Keratinocyte (primary cell): ENCODE results near the gene LRRIQ3. TPM values are rescaled to one million over a fixed set of nuclear protein-coding genes. Genes with fewer than 3 reads are reported as not detected.

Experiments used
- DNase-seq: peaks from one replicate; pipeline ENCODE4 v3.0.0-alpha.2; 2011; ENCODE audit warnings: low read depth, missing footprints, low spot score
- FAIRE-seq: peaks from 2 replicates; lab custom pipeline; 2011; peaks lifted over from hg19 to GRCh38; lab: Jason Lieb, UNC
- H2AFZ ChIP-seq: 2 replicates; pipeline ENCODE4 v1.6.0; 2012; ENCODE audit warnings: low read length, control low read depth, inconsistent platforms; ENCODE audit not compliant: control insufficient read depth
- H3K27ac ChIP-seq: 2 replicates; pipeline ENCODE4 v1.5.1; 2011; ENCODE audit warnings: low read length; ENCODE audit not compliant: control insufficient read depth, insufficient read depth
- H3K27me3 ChIP-seq: 3 replicates; pipeline ENCODE4 v1.6.0; 2011; ENCODE audit warnings: low read length; ENCODE audit not compliant: control insufficient read depth, insufficient read depth; ENCODE audit errors: extremely low read depth
- H3K36me3 ChIP-seq, 2 experiments: 2 replicates in 1 of 2; 3 replicates in 1 of 2; pipeline ENCODE4 v1.5.1; 2011; ENCODE audit warnings: low read length in 2 of 2, mild to moderate bottlenecking in 1 of 2; ENCODE audit not compliant: control insufficient read depth in 2 of 2, insufficient read depth in 2 of 2; ENCODE audit errors: extremely low read depth in 1 of 2
- H3K4me1 ChIP-seq: 3 replicates; pipeline ENCODE4 v1.5.1; 2011; ENCODE audit warnings: low read length; ENCODE audit not compliant: control insufficient read depth, insufficient read depth; ENCODE audit errors: extremely low read depth
- H3K4me2 ChIP-seq: 3 replicates; pipeline ENCODE4 v1.6.0; 2011; ENCODE audit warnings: low read depth, low read length; ENCODE audit not compliant: control insufficient read depth, insufficient read depth; ENCODE audit errors: extremely low read depth
- H3K4me3 ChIP-seq, 3 experiments: fragments of 200-600 bp in 1 of 3; sonication (generic) in 1 of 3; 2 replicates in 2 of 3; 3 replicates in 1 of 3; pipeline ENCODE4 v1.5.1; 2011 to 2016; ENCODE audit warnings: low read length in 3 of 3, mild to moderate bottlenecking in 3 of 3, control low read depth in 2 of 3, inconsistent platforms in 1 of 3, low read depth in 1 of 3, mixed read lengths in 1 of 3, mixed run types in 1 of 3, moderate library complexity in 1 of 3; ENCODE audit not compliant: control insufficient read depth in 2 of 3, insufficient read depth in 2 of 3; ENCODE audit errors: extremely low read depth in 1 of 3
- H3K79me2 ChIP-seq: 2 replicates; pipeline ENCODE4 v1.6.0; 2012; ENCODE audit warnings: low read length; ENCODE audit not compliant: control insufficient read depth, insufficient read depth
- H3K9ac ChIP-seq: 3 replicates; pipeline ENCODE4 v1.6.0; 2011; ENCODE audit warnings: low read length; ENCODE audit not compliant: control insufficient read depth, insufficient read depth; ENCODE audit errors: extremely low read depth
- H3K9me1 ChIP-seq: 3 replicates; pipeline ENCODE4 v1.6.0; 2011; ENCODE audit warnings: low read length; ENCODE audit not compliant: control insufficient read depth, insufficient read depth; ENCODE audit errors: extremely low read depth
- H3K9me3 ChIP-seq: 2 replicates; pipeline ENCODE4 v1.5.1; 2012; ENCODE audit warnings: low read depth, low read length; ENCODE audit not compliant: control insufficient read depth
- H4K20me1 ChIP-seq: 3 replicates; pipeline ENCODE4 v1.6.0; 2011; ENCODE audit warnings: low read length; ENCODE audit not compliant: control insufficient read depth, insufficient read depth; ENCODE audit errors: extremely low read depth
- EZH2 ChIP-seq: IDR thresholded peaks from one replicate; pipeline ENCODE4 v1.6.1; 2012; ENCODE audit warnings: inconsistent platforms, mild to moderate bottlenecking, low read length, moderate library complexity
- dilution Hi-C: fragments of 300-500 bp; cut with MboI; formaldehyde crosslinking; loops from one replicate; pipeline ENCODE4 v1.7.0; 2020; ENCODE audit warnings: low sequenced_read_pairs; ENCODE audit not compliant: extremely low pct_ligation_motif_present
- polyA plus RNA-seq, 5 experiments: library from polyadenylated mRNA; depleted of rRNA in 3 of 5; stranded (reverse) in 3 of 5; stranded (forward) in 1 of 5; unstranded in 1 of 5; fragments of >200 nt; gene quantifications; 1 replicate in 1 of 5; 2 replicates in 3 of 5; 3 replicates in 1 of 5; pipeline versions ENCODE4 v1.2.1 to v1.2.3, GENCODE V29; 2011 to 2012; ENCODE audit warnings: missing spikeins in 2 of 5, low read depth in 1 of 5, low replicate concordance in 1 of 5
- TF ChIP-seq, protein P1 (sequence below), 3 experiments: IDR thresholded peaks in 1 of 3; conservative IDR thresholded peaks in 1 of 3; optimal IDR thresholded peaks in 1 of 3; 2 replicates in 2 of 3; 3 replicates in 1 of 3; pipeline versions ENCODE3 to v1.5.1; 2011; ENCODE audit warnings: low read length in 3 of 3, mild to moderate bottlenecking in 3 of 3, moderate library complexity in 2 of 3, control low read depth in 1 of 3, inconsistent platforms in 1 of 3; ENCODE audit not compliant: insufficient read depth in 2 of 3; ENCODE audit errors: extremely low read depth in 1 of 3

Gene LRRIQ3
- polyA plus RNA-seq, 1 donor (not counting 4 experiments of a cell fraction or from before 2014, with no cell fraction given), result 1.8 TPM

DNA sequence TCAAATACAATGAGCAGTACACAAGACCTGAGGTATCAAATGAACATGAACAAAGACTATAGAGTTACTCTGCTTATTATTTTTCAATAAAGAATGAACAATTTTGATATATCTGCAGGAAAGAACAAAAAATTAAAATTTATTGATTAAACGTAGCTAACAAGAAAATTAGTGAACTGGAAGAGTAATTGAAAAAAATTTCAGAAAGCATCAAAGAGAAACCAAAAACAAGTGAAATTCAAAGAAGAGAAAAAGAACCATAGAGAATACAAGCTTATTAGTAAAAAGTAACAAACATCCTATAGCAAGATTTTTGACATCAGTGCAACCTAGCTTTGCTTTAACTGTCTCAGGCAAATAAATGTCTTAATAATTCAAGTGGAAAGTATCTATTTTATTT lies 106.6 kb downstream of the LRRIQ3 start:
- H3K4me2 ChIP-seq, result no peak overlapping the region
- H3K9me1 ChIP-seq, result no peaks in the 10 kb centered on the region
- no peaks in the 10 kb centered on the region for H3K79me2 ChIP-seq
- H3K4me1 ChIP-seq, result no peaks in the 10 kb centered on the region
- TF ChIP-seq EZH2, result no peak
- TF ChIP-seq, protein P1, sequence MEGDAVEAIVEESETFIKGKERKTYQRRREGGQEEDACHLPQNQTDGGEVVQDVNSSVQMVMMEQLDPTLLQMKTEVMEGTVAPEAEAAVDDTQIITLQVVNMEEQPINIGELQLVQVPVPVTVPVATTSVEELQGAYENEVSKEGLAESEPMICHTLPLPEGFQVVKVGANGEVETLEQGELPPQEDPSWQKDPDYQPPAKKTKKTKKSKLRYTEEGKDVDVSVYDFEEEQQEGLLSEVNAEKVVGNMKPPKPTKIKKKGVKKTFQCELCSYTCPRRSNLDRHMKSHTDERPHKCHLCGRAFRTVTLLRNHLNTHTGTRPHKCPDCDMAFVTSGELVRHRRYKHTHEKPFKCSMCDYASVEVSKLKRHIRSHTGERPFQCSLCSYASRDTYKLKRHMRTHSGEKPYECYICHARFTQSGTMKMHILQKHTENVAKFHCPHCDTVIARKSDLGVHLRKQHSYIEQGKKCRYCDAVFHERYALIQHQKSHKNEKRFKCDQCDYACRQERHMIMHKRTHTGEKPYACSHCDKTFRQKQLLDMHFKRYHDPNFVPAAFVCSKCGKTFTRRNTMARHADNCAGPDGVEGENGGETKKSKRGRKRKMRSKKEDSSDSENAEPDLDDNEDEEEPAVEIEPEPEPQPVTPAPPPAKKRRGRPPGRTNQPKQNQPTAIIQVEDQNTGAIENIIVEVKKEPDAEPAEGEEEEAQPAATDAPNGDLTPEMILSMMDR (optimal IDR thresholded peaks at IDR 0.05 in 1 of 3, IDR thresholded peaks at IDR 0.05 in 1 of 3, conservative IDR thresholded peaks at IDR 0.05 in 1 of 3; ENCODE audit: extremely low read depth in 1 of 3, insufficient read depth in 2 of 3, low read length in 3 of 3), result no peak
- FAIRE-seq, result no peak
- H3K27ac ChIP-seq, result no peak overlapping the region
- dilution Hi-C loops, result no loop called here
- no peaks in the 10 kb centered on the region for H3K27me3 ChIP-seq
- H4K20me1 ChIP-seq, result no peaks in the 10 kb centered on the region
- DNase-seq, result no peak
- H3K36me3 ChIP-seq, result no peaks in the 10 kb centered on the region
- H2AFZ ChIP-seq, result no peak overlapping the region
- H3K4me3 ChIP-seq, result no peak overlapping the region
- H3K9ac ChIP-seq, result no peak overlapping the region
- no peaks in the 10 kb centered on the region for H3K9me3 ChIP-seq

- no peaks in the 10 kb centered on the region for H4K20me1 ChIP-seq
- H3K79me2 ChIP-seq, result no peaks in the 10 kb centered on the region
- no peak overlapping the region for H3K27ac ChIP-seq
- H3K4me2 ChIP-seq, result no peak overlapping the region
- FAIRE-seq (no peak), DNase-seq (no peak)
- H3K4me3 ChIP-seq, result no peak overlapping the region
- no peaks in the 10 kb centered on the region for H3K27me3 ChIP-seq
- TF ChIP-seq, protein P1 (optimal IDR thresholded peaks at IDR 0.05 in 1 of 3, IDR thresholded peaks at IDR 0.05 in 1 of 3, conservative IDR thresholded peaks at IDR 0.05 in 1 of 3; ENCODE audit: extremely low read depth in 1 of 3, insufficient read depth in 2 of 3, low read length in 3 of 3), result no peak
- no peak for TF ChIP-seq EZH2
- H3K36me3 ChIP-seq, result no peaks in the 10 kb centered on the region
- H3K9me3 ChIP-seq, result no peaks in the 10 kb centered on the region
- H3K9ac ChIP-seq, result no peak overlapping the region
- H3K9me1 ChIP-seq, result no peaks in the 10 kb centered on the region
- dilution Hi-C loops, result no loop called here
- H3K4me1 ChIP-seq, result no peaks in the 10 kb centered on the region
- no peak overlapping the region for H2AFZ ChIP-seq
Measured at GRCh38 chr1:74083128-74083527, 114.8 kb downstream of the LRRIQ3 start.
